ENCODE results near the gene GPR107.
A peak's percentile ranks its signal among the peaks of the same experiment; 100 is the strongest.

GPR107 gene

DNA sequence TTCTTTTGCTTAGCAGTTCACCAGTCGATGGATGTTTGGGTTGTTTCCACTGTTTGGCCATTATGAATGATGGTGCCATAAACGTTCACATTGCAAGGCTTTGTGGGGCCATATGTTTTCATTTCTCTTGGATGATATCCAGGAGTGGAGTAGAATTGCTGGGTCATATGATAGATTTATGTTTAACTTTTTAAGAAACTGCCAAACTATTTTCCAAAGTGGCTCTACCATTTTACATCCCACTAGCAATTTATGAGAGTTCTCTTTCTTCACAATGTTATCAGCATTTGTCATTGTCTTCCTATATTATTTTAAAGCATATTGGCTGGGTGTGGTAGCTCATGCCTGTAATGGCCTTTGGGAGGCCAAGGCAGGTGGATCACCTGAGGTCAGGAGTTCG lies 5.2 kb downstream of the GPR107 start:
- DNase-seq = no peak

DNA sequence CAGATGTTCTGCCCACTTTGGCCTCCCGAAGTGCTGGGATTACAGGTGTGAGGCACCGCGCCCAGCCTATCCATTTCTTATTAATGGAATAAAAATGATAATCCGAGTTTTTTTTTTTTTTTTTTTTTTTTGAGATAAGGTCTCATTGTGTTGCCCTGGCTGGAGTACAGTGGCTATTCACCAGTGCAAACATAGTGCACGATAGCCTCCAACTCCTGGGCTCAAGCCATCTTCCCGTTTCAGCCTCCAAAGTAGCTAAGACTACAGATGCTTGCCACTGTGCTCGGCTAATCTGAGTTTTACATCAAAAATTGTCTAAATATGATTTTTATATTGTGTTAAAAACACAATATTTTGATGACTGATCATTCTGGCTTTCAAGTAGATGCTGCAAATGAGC lies 6.6 kb downstream of the GPR107 start:
- DNase-seq = no peak

DNA sequence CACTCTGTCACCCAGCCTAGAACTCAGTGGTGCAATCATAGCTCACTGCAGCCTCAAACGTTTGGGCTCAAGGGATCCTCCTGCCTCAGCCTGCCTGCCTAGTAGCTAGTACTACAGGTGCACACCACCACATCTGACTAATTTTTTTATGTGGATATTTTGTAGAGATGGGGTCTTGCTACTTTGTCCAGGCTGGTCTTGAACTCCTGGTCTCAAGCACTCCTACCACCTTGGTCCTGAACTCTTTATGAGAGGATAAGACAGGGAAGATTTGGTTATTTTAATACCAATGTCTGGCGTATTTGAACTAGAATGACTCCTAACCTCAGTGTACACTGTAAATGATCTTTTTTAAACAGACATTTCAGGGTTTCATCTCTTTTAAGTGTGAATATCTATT lies 9.0 kb downstream of the GPR107 start:
- DNase-seq = no peak

DNA sequence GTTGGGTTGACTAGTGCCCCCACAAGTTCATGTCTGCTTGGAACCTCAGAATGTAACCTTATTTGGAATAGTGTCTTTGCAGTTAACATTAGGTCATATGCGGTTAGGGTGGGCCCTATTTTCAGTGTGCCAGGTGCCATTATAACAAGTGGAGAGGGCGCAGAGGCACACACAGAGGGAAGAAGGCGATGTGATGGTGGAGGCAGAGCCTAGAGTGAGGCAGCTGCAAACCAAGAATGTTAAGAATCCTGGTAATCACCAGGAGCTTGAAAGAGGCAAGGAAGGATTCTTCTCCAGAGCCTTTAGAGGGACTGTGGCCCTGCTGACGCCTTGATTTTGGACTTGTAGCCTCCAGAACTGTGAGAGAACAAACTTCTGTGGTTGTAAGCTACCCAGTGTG lies 10.9 kb downstream of the GPR107 start:
- DNase-seq = no peak

DNA sequence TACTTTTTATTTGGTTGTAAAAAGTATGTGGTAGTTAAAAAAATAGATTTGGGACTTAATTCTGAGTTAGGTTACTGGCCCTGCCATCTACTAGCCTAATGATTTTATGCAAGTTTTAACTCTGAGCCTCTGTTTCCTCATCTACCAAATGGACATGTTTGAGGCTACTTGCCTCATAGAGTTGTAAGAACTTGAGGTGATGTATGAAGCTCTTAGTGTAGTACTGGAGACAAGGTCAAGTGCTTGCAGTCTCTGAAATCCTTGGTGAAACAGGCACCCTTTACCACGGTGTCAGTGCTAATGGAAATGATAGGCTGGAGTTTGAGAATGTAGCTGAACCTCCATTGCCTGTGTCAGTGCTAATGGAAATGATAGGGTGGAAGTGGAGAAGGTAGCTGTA lies 15.3 kb downstream of the GPR107 start:
- no peak for DNase-seq

DNA sequence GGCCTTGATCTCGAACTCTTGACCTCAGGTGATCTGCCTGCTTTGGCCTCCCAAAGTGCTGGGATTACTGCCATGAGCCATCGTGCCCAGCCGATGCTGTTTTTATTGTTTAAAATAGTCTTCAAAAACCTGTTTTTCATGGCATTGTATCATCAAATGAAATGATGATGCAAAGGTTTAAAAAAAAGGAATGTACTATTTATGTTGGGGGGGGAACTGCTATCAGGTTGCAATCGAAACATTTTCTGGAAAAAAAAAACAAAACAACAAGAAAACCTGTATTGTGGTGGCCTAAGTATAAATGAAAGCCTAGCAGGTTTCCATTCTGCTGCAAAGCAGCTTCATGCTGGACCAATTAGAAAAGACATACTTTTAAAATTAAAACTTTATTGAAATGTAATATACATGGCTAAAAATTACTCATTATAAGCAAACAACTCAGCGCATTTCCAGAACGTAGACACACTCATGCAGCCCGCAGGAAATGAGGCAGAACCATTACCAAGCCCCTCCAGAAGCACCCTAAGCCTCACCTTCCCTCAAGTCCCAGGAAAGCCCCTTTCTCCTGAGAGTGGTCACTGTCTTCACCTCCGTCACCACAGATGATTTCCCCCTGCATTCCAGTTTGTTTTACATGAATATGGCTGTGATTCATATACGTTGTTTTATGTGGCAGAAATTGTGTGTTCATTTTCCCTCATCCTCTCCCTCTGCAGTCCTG lies 19.0 kb downstream of the GPR107 start:
- DNase-seq = no peak

DNA sequence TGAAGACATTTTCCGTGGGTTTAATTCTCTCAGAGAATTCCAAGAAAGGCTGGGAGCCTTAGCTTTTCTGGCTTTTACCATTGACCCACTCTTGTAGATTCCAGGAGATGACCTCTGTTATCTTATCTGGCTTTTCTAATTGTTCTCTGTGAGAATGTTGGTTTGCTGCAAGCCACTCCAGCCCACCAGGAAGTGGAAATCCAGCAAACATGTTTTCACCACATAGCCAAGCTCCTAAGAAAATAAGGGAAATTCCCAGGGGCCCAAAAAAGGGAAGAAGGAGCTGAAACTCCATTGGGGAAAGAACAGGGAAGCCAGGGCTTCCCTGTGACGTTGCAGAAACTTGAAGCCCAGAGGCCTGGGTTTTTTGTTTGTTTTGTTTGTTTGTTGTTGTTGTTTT lies 19.7 kb downstream of the GPR107 start:
- no peak for DNase-seq

DNA sequence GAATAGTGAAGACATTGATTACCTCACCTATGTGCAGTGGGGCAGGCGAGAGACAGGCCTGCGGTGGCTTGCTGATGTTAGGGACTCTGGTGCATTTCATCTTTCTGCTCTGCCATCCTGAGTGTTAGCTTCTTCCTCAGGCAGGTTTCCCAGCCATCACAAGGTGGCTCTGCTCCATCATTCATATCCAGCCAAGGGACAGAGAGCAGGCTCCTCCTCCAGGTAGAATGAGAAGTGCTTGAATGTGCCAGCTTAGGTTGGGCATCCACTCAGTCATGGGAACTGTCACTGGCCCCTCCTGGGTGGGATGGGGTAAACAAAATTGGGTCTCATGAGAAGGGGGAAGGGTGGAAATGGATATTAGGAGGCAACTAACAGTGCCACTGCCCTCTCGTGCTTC lies 24.8 kb downstream of the GPR107 start:
- no peak for DNase-seq

DNA sequence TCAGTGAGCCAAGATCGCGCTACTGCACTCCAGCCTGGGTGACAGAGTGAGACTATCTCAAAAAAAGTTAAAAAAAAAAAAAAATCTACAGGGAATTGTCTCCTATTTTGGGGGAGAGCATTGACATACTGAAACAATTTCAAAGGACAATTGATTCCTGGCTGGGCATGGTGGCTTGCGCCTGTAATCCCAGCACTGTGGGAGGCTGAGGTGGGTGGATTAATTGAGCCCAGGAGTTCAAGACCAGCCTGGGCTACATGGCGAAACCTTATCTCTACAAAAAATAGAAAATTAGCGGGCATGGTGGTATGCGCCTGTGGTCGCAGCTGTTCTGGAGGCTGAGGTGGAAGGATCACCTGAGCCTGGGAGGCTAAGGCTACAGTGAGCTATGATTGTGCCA lies 30.6 kb downstream of the GPR107 start:
- DNase-seq = no peak

DNA sequence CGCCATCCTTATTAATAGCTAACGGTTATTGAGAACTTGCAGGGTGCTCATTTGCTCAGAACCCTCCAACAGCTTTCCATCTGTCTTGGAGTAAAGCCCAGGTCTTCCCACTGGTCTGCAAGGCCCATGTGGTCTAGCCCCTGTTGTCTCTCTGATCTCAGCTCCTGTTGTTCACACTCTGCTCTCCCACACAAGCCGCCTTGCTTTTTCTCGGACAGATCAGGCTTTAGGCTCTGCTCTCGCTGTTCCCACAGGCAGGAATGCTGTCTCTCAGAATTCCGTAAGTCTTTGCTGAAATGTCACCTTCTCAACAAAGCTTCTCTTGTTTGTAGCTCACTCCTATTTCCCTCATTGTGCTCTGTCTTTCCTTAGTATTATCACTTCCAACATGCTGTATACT lies 34.3 kb downstream of the GPR107 start:
- no peak for DNase-seq

DNA sequence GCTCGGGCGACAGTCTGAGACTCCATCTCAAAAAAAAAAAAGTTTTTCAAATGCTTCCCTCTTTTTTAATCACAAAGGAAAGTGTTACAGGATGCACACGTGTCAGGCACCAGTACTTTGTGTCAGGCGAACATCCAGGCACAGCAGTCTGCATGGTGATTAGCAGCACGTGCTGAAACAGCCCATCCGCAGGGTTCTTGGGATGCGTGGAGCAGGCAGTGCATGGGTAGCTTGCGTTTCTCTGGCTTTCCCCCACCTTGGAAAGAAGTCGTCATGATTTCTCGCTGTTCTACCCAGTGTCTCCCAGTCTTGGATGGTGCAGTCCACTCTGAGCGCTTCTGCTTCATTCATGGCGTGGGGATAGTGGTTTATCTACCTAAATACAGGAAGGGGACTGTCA lies 35.4 kb downstream of the GPR107 start:
- no peak for DNase-seq

DNA sequence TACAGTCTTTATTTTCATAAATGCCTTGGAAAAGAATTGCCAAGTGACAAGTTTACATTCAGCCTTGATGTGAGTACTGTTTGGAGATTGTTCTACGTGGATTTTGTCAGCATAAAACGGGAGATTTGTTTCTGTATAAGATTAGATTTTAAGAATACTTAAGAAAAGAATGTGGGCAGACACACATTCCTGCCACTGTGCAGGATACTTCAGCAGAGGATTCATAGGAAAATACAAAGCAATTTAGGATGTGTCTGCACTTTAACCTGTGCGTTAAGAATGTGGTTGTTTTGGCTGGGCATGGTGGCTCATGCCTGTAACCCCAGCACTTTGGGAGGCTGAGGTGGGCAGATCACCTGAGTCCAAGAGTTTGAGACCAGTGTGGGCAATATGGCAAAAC lies 37.2 kb downstream of the GPR107 start:
- DNase-seq = no peak

DNA sequence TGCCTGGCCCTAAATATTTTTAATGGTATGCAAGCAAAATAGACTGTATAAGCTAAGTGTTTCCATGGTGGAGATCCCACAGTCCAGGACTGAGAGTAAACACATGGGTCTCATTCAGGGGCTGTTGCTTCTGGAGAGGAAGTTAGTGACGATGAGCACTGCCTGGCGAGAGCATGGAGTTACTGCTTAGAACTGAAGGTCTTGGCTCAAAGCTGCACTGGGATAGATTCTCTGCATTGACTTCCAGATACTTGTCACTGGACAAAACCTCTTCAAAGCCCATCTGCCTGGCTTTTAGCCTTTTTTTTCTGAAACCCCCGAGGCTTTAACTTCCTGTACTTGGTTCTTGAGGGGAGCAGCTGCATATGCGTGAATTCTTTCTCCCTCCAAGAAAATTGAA lies 39.2 kb downstream of the GPR107 start:
- DNase-seq = no peak

DNA sequence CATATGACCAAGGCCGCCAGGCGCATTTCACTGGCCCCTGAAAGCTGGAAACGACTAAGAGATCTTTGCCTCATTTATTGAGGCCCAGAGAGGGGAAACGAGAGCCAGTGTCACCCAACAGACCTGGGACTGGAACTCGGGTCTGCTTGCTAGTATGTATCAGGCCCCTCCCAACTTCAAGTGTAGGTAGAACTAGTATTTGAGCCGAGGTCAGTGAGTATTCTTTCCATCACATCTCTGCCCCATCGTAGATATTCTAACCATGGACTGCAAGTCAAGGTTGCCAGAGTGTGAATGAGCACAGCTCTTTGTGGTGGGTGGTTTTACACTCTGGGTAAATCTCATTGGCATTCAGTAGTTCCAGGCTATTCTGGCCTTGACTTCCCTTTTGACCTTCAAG lies 42.2 kb downstream of the GPR107 start:
- DNase-seq = no peak

DNA sequence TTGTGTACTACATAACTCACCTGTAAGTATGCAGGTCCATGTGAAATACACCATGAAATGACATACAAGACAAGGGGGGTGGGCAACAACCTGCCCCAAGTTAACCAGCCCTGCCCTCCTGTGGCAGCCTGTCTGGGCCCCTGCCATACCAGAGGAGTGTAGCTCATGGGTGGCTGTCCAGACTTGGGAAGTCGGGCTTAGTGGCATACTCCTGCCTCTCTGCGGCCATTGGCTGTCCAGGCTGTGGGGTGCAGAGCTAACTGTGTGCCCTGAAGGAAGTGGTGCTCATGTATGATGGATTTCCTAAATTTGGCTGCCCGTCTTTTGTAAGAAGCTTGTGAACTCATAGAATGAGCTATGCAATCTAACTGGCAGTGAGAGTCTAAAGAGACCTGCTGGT lies 47.0 kb downstream of the GPR107 start:
- no peak for DNase-seq

DNA sequence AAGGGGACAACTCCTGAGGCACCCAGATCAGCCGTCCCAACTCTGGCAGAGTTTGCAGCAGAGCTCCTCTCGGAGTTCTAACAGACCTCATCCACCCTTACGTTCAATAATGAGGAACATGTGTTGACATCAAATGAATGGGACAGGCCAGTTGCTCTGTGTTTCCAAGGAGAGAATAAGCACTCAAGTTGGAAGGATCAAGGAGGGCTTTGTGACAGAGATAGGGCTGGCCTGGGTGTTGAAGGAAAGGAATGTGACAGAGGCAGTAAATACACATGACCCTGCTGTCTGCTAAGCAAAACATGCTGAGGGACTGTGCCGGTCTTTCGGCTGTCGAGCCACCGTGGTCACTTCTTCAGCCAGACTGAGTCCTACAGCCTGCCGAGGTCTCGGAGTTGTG lies 48.2 kb downstream of the GPR107 start:
- no peak for DNase-seq

DNA sequence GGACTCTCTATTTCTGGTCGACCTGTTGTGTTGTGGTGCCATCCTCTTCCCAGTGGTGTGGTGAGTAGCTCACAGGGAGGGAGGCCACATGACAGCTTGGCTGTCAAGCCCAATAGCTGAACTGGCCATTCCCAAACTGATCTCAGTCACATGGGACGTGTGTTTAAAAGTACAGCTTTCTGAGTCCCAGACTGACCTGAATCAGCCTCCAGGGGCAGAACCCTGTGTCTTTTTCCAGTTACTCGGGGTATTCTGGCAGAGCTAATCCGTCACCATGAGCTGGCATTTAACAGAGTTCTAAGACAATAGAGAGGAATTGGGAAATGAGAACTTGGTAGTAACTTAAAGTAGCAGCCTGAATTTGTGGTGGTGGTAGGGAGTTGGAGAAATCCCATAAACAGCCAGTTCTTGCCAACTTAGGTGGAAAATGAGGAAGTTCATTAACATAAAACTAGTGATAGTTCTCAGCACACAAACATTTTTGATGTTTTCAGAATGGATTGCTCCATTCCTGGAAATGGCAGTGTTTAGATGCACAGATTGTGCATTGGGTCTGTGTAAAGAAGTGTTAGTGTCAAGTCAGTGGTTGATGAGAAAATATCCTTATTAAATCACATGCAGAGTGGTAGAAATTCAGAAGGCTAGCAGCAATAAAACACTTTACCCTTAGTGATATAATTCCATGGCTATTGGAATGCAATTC lies 50.9 kb downstream of the GPR107 start:
- no peak for DNase-seq

DNA sequence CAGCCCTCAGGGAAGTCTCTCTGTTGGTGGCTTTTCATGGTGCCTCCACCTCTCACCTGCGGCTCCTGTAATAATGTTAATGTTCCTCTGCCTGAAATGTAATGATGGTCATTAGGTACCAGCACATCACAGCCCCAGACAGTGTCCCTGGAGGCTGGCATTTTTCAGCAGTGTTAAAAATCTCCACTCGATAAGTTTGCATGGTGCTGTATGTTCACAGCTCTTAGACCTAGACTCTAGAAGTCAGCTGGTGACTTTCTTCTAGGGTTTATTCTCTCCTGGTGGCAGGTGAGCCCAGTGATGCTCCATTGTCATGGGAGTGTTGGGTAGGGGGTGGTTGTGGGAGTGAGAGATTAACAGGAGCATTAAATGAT lies 53.1 kb downstream of the GPR107 start:
- no peak for DNase-seq

DNA sequence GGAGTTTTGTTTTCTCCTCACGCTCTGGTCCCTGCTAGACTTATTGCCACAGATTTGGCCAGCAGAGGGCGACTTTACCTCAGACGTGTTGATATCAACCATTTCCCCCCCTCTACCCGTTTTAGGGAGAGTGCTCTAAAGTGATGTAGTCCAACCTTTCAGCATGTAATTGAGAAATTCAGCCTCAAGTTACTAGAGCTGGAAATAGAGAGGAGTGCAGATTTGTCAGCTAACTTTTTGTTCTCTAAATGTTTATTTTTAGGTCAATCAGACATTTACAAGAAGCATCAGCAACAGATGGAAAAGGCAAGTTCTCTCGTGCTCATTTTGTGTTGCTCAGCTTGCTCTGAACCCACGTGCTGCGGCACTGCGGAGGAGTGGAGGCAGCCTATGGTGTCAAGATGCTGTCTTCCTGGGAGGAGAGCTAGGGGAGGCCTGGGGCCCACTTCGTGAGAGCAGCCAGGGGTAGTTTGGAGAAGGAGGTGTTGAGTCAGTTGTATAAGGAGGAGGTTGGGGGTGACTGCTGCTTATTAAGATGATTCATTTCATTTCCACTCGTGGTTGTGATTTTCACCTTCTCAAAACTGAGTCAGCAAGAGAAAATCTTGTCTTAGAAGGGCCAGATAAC lies 53.6 kb downstream of the GPR107 start:
- DNase-seq = peak; percentile 88

DNA sequence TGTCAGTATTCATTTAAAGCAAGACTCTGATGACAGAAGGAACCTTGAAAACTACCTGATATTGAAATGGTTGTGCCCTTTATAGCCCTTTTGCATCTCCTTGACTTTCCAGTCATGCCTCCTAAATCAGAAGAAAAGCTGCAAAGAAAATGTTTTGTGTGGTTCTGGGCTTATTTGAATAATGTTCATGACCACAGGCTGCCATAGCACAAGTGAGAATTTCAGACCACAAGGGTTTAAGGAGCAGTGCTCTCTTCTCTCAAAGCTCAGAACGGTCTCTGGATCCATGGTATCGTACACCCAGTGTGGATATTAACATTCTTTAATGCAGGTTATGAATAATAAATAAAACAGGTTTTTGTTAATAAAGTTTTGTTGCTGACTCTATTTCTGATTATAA lies 54.2 kb downstream of the GPR107 start:
- no peak for DNase-seq

DNA sequence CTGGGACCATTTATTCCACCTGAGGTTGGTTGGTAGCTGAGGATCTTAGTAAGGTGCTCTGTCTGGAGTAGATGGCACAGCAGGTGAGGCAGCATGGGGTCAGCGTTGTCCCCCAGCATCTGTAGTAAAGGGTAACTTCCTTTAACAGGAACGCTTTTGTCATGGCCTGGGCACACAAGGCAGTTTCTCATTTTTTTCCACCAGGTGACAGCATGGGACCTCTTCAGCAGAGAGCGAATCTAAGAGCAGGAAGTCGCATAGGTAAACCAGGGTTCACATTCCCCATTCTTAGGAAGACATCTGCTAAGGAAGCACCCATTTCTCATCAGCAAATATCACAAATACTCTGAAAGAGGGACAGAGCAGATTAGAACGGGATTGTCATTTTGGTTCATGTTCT lies 56.5 kb downstream of the GPR107 start:
- no peak for DNase-seq

DNA sequence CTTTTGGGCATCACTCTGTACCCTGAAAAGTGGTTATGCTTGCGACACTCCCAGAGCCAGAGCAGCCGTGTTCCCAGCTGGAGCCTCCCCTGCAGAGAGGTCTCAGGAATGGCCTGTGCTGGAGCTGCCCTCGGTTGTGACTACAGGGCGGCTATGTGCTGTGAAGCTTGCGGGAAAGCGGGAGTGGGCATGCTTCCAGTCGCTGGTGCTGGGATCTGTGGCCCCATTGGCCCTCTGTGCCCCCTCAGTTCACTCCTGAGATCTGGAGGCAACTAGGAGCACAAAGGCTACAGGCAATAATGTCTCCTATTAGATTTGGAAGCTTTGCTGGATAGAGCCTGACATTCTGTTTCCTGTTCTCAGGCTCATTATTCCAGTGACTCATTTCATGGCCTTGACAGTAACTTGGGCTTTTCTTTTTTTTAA lies 56.9 kb downstream of the GPR107 start:
- no peak for DNase-seq

DNA sequence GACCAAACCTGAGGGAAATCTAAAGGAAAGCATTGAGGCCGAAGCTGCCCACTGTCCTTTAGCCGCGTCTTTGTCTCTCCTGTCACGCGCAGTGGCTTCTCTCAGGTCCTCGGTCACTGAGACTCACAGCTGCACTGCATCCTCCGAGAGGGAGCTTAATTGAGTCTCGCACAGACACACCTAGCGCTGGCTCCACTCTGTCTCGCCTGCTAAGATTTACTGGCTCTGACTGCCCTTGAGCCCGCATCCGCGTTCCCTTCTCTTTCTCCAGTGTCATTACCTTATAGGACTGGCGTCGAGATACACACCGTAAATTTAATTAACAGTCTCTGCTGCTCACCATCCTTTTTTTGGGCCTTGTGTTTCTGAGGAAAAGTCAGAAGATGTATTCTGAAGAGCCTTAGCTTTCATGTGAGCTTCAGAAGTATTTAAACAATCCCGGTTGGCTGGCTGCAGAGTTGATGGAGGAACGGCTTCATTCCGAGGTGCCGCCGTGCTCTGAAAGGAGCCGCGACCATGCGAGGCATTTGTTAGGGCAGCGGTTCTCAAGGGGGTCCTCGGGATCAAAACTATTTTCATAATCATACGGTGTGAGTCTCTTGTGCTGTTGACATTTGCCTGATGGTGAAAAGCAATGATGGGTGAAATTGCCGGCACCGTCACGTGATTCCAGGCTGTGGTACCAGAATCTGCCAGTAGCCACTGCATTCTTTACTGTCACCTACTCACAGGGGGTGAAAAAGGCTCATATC lies 58.3 kb downstream of the GPR107 start:
- no peak for DNase-seq

All from activated gamma-delta T cell treated with Interleukin-2 at 50 U/mL for 16 hours (primary cell).